Stimulated activated CD4-positive, alpha-beta T cell treated with anti-CD3 and anti-CD28 coated beads, Interleukin-15, amount 100 ng/mL, for 48 hours (primary cell): ENCODE results near the gene HAUS5.

Experiments used
- DNase-seq, 2 donors: peaks; one replicate each; pipeline ENCODE4 v3.0.0-alpha.2; 2020; ENCODE audit warnings: low read depth in 2 of 2

The HAUS5 gene

DNA sequence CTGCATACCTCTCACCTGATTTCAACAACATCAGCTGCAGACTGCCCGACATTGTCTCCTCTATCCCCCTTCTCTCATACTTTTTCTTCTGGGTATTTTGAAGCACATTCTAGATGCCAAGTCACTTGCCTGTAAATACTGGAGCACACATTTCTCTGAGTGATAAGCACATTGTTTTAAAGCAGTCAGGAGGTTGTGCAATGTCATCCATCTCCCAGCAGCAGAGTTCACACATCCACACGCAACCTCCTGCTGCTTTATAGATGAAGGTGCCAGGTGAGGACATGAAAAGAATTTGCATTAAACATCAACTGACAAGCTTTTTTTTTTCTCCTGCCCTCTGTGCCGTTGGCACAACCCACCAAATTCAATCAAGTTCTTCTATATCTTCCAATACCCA is 59.3 kb downstream of the HAUS5 start:
- DNase-seq, result no peak

DNA sequence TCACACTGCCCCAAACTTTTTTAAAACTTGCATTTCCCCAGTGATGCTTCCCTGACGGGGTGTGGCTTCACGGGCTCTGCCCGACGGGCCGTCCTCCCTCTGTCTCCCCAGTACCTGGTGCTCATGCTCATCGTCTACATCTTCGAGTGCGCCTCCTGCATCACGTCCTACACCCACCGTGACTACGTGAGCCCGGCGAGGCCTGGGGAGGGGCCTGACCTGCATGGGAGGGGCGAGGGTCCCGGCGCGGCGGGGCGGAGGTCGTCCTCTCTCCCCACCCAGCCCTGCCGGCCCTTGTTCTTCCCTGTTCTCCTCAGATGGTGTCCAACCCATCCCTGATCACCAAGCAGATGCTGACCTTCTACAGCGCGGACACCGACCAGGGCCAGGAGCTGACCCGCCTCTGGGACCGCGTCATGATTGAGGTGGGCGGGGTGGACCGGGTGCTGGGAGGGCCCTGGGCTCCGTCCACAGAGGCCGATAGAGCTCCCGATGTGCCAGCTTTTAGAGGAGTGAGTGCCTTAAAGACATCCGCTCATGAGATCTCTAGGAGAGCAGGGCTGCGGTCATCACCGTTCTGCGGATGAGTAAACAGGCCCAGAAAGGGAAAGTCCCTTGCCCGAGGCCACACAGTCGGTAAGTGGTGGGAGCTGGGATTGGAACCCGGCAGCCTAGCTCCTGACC is 60.7 kb downstream of the HAUS5 start:
- peak; percentile 45 to 56 for DNase-seq
